Gastroesophageal sphincter (tissue), 3 donors: ENCODE results near the gene GANC.

ENCODE experiments used
- CTCF ChIP-seq, 4 experiments: fragments of 200-600 bp in 2 of 4; fragments of 450-650 bp in 2 of 4; sonication (generic) in 1 of 4; IDR thresholded peaks; one replicate each; pipeline ENCODE4 v1.5.1; 2017 to 2019; ENCODE audit warnings: antibody characterized with exemption in 4 of 4, mild to moderate bottlenecking in 2 of 4, moderate library complexity in 2 of 4
- EP300 ChIP-seq: sonication (generic); formaldehyde crosslinking; IDR thresholded peaks from one replicate; pipeline ENCODE4 v1.6.1; 2017; ENCODE audit warnings: antibody characterized with exemption, mild to moderate bottlenecking
- POLR2A ChIP-seq, 2 donors: fragments of 450-650 bp; IDR thresholded peaks; one replicate each; pipeline ENCODE4 v1.6.1; 2017; ENCODE audit warnings: antibody characterized with exemption in 2 of 2, mild to moderate bottlenecking in 2 of 2, moderate library complexity in 1 of 2
- POLR2AphosphoS5 ChIP-seq: sonication (generic); formaldehyde crosslinking; IDR thresholded peaks from one replicate; pipeline ENCODE4 v1.6.1; 2017; ENCODE audit warnings: antibody characterized with exemption

DNA sequence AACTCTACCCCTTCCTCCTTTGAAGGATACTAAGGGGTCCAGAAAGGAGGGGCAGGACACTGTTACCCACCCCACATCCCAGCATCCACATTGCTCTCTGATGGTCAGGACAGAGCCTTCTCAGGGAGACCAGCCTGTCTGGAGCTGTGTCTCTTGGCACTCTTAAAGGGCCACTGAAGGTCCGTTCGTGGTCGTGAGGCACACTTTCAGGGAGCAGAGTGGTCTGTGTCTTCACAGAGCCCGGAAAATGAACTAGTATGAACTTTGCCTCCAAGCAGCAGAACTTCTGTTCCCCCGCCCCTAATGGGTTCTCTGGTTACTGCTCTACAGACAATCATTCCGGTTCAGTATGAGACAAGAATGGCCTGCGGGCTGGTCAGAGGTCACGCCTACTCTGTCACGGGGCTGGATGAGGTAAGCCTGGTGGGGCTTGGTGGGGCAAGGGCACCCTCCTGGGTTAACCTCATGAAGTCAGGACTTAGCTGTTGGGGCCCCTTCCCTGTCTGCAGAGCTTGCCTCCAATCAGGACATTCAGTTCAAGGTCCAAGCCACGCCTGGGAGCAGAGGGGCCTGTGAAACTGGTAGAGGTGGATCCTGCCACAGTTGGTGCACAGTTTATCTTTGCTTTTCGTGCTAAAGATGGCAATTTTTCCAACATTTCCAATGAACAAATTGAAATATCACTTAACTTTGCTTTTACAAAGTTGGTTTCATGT, 119.5 kb downstream of the GANC start:
- TF ChIP-seq CTCF (IDR thresholded peaks at IDR 0.05): no peak
- TF ChIP-seq POLR2AphosphoS5: no peak
- no peak for TF ChIP-seq EP300
- no peak for TF ChIP-seq POLR2A (IDR thresholded peaks at IDR 0.05)
